Measurements from ENCODE around the gene HDDC2.
"Not testable (repeated sequence)": the region's sequence is repeated elsewhere in the genome, so short reads cannot be mapped to it uniquely, and the experiment has no call there.

HDDC2 gene

GRCh38 chr6:125307150-125307838, 5.5 kb upstream of the HDDC2 start:
- DNase-seq (ENCODE audit: low read depth in 1 of 2, low spot score in 1 of 2), result no peak

GRCh38 chr6:125306756-125307149, 5.0 kb upstream of the HDDC2 start:
- DNase-seq (ENCODE audit: low read depth in 1 of 2, low spot score in 1 of 2), result no peak

GRCh38 chr6:125304970-125305660, 3.3 kb upstream of the HDDC2 start:
- no peak for DNase-seq (ENCODE audit: low read depth in 1 of 2, low spot score in 1 of 2)

- no peak for DNase-seq (ENCODE audit: low read depth in 1 of 2, low spot score in 1 of 2)
These were observed 1.7 kb upstream of the HDDC2 start for GRCh38 chr6:125303512-125303854.

- DNase-seq (ENCODE audit: low read depth in 1 of 2, low spot score in 1 of 2), result no peak
These were observed 1.2 kb upstream of the HDDC2 start for GRCh38 chr6:125302840-125303511.

GRCh38 chr6:125300992-125301434, 754 bp downstream of the HDDC2 start:
- DNase-seq (ENCODE audit: low read depth in 1 of 2, low spot score in 1 of 2), result no peak

GRCh38 chr6:125299257-125299656, 2.5 kb downstream of the HDDC2 start:
- DNase-seq (ENCODE audit: low read depth in 1 of 2, low spot score in 1 of 2), result no peak

GRCh38 chr6:125296471-125296870, 5.3 kb downstream of the HDDC2 start:
- DNase-seq (ENCODE audit: low read depth in 1 of 2, low spot score in 1 of 2), result no peak

- no peak for DNase-seq (ENCODE audit: low read depth in 1 of 2, low spot score in 1 of 2)
These were observed 6.8 kb downstream of the HDDC2 start for GRCh38 chr6:125294925-125295324.

GRCh38 chr6:125294036-125294435, 7.7 kb downstream of the HDDC2 start:
- no peak for DNase-seq (ENCODE audit: low read depth in 1 of 2, low spot score in 1 of 2)

GRCh38 chr6:125293587-125293986, 8.2 kb downstream of the HDDC2 start:
- DNase-seq (ENCODE audit: low read depth in 1 of 2, low spot score in 1 of 2), result no peak

GRCh38 chr6:125287718-125288117, 14.0 kb downstream of the HDDC2 start:
- DNase-seq (ENCODE audit: low read depth in 1 of 2, low spot score in 1 of 2), result no peak

GRCh38 chr6:125285936-125286335, 15.8 kb downstream of the HDDC2 start:
- no peak for DNase-seq (ENCODE audit: low read depth in 1 of 2, low spot score in 1 of 2)

GRCh38 chr6:125285353-125285752, 16.4 kb downstream of the HDDC2 start:
- DNase-seq (ENCODE audit: low read depth in 1 of 2, low spot score in 1 of 2), result no peak

- not testable (repeated sequence) for DNase-seq (ENCODE audit: low read depth in 1 of 2, low spot score in 1 of 2)
These were observed 19.3 kb downstream of the HDDC2 start for GRCh38 chr6:125282470-125282869.

- not testable (repeated sequence) for DNase-seq (ENCODE audit: low read depth in 1 of 2, low spot score in 1 of 2)
These were observed 21.3 kb downstream of the HDDC2 start for GRCh38 chr6:125280370-125281035.

GRCh38 chr6:125279961-125280360, 21.8 kb downstream of the HDDC2 start:
- no peak for DNase-seq (ENCODE audit: low read depth in 1 of 2, low spot score in 1 of 2)

- DNase-seq (ENCODE audit: low read depth in 1 of 2, low spot score in 1 of 2), result no peak
These were observed 23.9 kb downstream of the HDDC2 start for GRCh38 chr6:125277838-125278237.

- no peak for DNase-seq (ENCODE audit: low read depth in 1 of 2, low spot score in 1 of 2)
These were observed 26.0 kb downstream of the HDDC2 start for GRCh38 chr6:125275779-125276178.

GRCh38 chr6:125274935-125275334, 26.8 kb downstream of the HDDC2 start:
- no peak for DNase-seq (ENCODE audit: low read depth in 1 of 2, low spot score in 1 of 2)

GRCh38 chr6:125273965-125274364, 27.8 kb downstream of the HDDC2 start:
- DNase-seq (ENCODE audit: low read depth in 1 of 2, low spot score in 1 of 2), result no peak

- DNase-seq (ENCODE audit: low read depth in 1 of 2, low spot score in 1 of 2), result no peak
These were observed 28.5 kb downstream of the HDDC2 start for GRCh38 chr6:125273251-125273650.
